Measurements from ENCODE around the gene SKIL. TPM values are rescaled to one million over a fixed set of nuclear protein-coding genes. Genes with fewer than 3 reads are reported as not detected.

Gene SKIL
- total RNA-seq, 1 experiment from 2014 or later: 34.7 TPM

DNA sequence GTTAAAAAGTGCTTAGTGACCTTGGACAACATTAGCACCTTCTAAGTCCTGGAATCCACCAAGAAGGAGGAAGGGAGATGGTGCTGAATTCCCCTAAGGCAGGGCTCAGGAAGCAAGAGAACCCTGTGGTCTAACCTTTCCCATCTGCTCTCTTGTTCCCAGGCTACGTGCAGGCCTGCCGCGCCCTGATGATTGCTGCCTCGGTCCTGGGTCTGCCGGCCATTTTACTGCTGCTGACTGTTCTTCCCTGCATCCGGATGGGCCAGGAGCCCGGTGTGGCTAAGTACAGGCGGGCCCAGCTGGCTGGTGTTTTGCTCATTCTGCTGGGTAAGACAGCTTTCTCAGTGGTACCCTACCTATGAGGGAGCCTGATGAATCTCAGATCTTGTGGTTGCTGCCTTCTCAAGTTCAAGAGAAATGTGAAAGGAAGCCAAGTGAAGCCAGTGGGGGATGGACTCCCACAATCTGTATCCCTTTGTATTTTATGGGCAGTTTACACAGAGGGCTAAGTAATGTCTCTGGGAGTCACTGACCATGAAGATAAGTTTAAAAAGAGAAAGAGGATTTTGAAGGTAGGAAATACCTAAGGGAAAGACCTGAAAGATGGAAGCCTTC lies 65.6 kb downstream of the SKIL start:
- TF ChIP-seq, protein P1, sequence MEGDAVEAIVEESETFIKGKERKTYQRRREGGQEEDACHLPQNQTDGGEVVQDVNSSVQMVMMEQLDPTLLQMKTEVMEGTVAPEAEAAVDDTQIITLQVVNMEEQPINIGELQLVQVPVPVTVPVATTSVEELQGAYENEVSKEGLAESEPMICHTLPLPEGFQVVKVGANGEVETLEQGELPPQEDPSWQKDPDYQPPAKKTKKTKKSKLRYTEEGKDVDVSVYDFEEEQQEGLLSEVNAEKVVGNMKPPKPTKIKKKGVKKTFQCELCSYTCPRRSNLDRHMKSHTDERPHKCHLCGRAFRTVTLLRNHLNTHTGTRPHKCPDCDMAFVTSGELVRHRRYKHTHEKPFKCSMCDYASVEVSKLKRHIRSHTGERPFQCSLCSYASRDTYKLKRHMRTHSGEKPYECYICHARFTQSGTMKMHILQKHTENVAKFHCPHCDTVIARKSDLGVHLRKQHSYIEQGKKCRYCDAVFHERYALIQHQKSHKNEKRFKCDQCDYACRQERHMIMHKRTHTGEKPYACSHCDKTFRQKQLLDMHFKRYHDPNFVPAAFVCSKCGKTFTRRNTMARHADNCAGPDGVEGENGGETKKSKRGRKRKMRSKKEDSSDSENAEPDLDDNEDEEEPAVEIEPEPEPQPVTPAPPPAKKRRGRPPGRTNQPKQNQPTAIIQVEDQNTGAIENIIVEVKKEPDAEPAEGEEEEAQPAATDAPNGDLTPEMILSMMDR (IDR thresholded peaks at IDR 0.05; ENCODE audit: unreplicated experiment): no peak
- Mint-ChIP-seq H3K9me3 (ENCODE audit: unreplicated experiment) (no peaks in the 10 kb centered on the region), H3K27me3 (ENCODE audit: insufficient read depth, unreplicated experiment) (no peaks in the 10 kb centered on the region), H3K4me3 (ENCODE audit: unreplicated experiment) (no peak overlapping the region), H3K4me1 (ENCODE audit: insufficient read depth, unreplicated experiment) (no peaks in the 10 kb centered on the region), H3K36me3 (ENCODE audit: insufficient read depth, unreplicated experiment) (no peaks in the 10 kb centered on the region), H3K27ac (ENCODE audit: low read depth, unreplicated experiment) (no peak overlapping the region)
- POLR2A ChIA-PET: no interaction called here
- intact Hi-C loops (cut with micrococcal nuclease): no loop called here
- CTCF ChIA-PET: interaction anchor here (0.7 to 2.8 kb wide), 4 partner anchors 8 to 388 kb away, joined by 3 to 13 read pairs (median 6); no protein-coding TSS in a partner anchor
- no TSS peak for BruUV-seq (replicated peaks)
- DNase-seq (ENCODE audit: unreplicated experiment): no peak

DNA sequence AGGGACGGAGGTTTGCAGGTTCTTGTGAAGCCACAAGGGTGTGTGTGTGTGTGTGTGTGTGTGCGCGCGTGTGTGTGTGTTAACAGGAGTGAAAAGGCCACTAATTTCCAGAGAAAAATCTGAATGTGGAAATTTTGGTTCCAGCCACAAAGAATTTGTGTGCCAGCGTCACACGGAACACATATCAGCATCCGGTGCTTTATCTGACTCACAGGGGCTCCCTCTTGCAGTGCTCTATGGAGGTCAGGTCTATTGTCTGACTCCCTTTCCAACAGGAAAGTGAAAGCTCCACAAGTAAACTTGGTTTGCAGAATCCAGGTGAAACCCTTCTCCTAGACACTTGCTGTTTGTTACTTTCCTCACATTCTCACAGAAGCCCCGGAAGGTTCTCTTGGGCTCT lies 67.4 kb downstream of the SKIL start:
- H3K4me3 Mint-ChIP-seq (ENCODE audit: unreplicated experiment): no peak overlapping the region
- intact Hi-C loops (cut with micrococcal nuclease): no loop called here
- ChIA-PET POLR2A (no interaction called here), CTCF (interaction anchor here (1.7 kb wide), 1 partner anchor 11 kb away, joined by 8 read pairs; no protein-coding TSS in a partner anchor)
- H3K27me3 Mint-ChIP-seq (ENCODE audit: insufficient read depth, unreplicated experiment): no peaks in the 10 kb centered on the region
- no peaks in the 10 kb centered on the region for H3K9me3 Mint-ChIP-seq (ENCODE audit: unreplicated experiment)
- DNase-seq (ENCODE audit: unreplicated experiment): no peak
- H3K36me3 Mint-ChIP-seq (ENCODE audit: insufficient read depth, unreplicated experiment): no peaks in the 10 kb centered on the region
- BruUV-seq (replicated peaks): no TSS peak
- TF ChIP-seq, protein P1 (IDR thresholded peaks at IDR 0.05; ENCODE audit: unreplicated experiment): no peak
- no peak overlapping the region for H3K27ac Mint-ChIP-seq (ENCODE audit: low read depth, unreplicated experiment)
- H3K4me1 Mint-ChIP-seq (ENCODE audit: insufficient read depth, unreplicated experiment): no peaks in the 10 kb centered on the region

DNA sequence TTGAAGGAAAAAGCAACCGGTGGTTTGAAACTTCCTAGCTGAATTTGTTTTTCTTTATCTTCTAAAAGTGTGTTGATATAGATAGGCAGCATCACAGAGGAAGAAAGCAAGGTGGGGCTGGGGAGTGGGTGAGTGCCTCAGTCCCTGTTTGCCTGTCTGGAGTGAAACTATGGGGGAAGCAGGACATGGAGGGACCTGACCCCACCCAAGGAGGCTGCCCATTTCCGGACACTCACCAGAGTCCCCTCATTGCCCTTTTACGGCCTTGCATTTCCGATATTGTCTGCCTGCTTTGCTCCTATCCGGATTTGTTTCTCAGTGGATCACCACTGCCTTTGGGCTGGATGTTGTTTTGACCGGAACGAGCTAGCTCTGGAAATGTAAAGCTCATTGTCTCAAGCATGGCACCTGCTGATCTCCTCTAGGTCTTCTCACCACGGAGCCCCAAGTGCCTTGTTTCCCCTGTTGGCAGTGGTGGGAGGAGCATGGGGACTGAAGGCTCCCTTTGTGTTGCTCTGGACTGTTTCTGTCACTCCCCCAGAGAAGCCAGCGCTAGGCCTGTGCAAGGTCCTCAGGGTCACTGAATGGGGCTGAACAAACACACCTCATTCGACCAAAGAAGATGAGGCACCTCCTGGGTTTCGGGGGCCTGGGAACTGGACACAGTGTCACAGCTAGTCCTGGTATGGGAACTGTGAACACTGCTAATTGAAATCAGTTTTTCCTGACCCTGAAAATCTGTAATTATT lies 68.2 kb downstream of the SKIL start:
- intact Hi-C loops (cut with micrococcal nuclease): no loop called here
- Mint-ChIP-seq H3K36me3 (ENCODE audit: insufficient read depth, unreplicated experiment) (no peaks in the 10 kb centered on the region), H3K9me3 (ENCODE audit: unreplicated experiment) (no peaks in the 10 kb centered on the region)

DNA sequence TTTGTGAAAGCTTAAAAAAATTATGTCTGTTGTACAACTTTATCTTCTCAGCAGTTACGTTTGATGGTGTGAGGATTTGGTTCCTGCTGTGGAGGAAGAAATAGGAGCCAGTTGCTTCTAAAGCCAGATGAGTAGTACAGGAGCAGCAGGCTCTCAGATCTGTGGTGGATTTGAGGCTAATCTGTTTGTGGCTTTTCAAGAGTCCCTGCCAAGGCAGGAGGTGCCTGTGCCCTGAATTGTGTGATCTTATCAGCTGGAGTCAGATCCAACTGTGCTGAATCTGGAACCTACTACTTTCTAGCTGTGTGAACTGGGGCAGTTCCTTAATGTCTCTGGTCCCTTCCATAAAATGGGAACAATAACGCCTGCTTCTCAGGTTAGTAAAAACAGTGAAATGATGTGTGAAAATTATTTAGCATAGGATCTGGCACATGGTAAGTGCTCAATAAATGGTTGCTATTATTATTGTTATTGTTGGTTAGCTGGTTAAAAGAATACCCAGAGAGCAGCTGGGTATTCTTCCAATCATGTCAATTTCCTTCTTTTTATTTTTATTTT lies 68.8 kb downstream of the SKIL start:
- intact Hi-C loops (cut with micrococcal nuclease): no loop called here
- BruUV-seq (replicated peaks): no TSS peak
- no peak overlapping the region for H3K4me3 Mint-ChIP-seq (ENCODE audit: unreplicated experiment)
- ChIA-PET POLR2A (no interaction called here), CTCF (interaction anchor here (0.8 to 2.7 kb wide), 5 partner anchors 10 to 422 kb away, joined by 3 to 13 read pairs (median 6); no protein-coding TSS in a partner anchor)
- H3K4me1 Mint-ChIP-seq (ENCODE audit: insufficient read depth, unreplicated experiment): no peaks in the 10 kb centered on the region
- TF ChIP-seq, protein P1 (IDR thresholded peaks at IDR 0.05; ENCODE audit: unreplicated experiment): no peak
- DNase-seq (ENCODE audit: unreplicated experiment): no peak
- no peak overlapping the region for H3K27ac Mint-ChIP-seq (ENCODE audit: low read depth, unreplicated experiment)
- H3K36me3 Mint-ChIP-seq (ENCODE audit: insufficient read depth, unreplicated experiment): no peaks in the 10 kb centered on the region
- H3K9me3 Mint-ChIP-seq (ENCODE audit: unreplicated experiment): no peaks in the 10 kb centered on the region
- H3K27me3 Mint-ChIP-seq (ENCODE audit: insufficient read depth, unreplicated experiment): no peaks in the 10 kb centered on the region

More for the DNA sequence above, 68.2 kb downstream of the SKIL start:
- no peak for DNase-seq (ENCODE audit: unreplicated experiment)
- TF ChIP-seq, protein P1 (IDR thresholded peaks at IDR 0.05; ENCODE audit: unreplicated experiment): no peak
- CTCF ChIA-PET: interaction anchor here (1.7 to 2.7 kb wide), 2 partner anchors 12 to 386 kb away, joined by 8 to 13 read pairs; no protein-coding TSS in a partner anchor
- Mint-ChIP-seq H3K4me1 (ENCODE audit: insufficient read depth, unreplicated experiment) (no peaks in the 10 kb centered on the region), H3K27ac (ENCODE audit: low read depth, unreplicated experiment) (no peak overlapping the region), H3K27me3 (ENCODE audit: insufficient read depth, unreplicated experiment) (no peaks in the 10 kb centered on the region), H3K4me3 (ENCODE audit: unreplicated experiment) (no peak overlapping the region)
- BruUV-seq (replicated peaks): no TSS peak
- POLR2A ChIA-PET: no interaction called here
